ENCODE data around the gene TNFSF18.

The TNFSF18 gene

GRCh38 chr1:173038875-173039554 is 11.7 kb downstream of the TNFSF18 start:
- DNase-seq (ENCODE audit: low read depth): no peak

- DNase-seq (ENCODE audit: low read depth): no peak
Measured at GRCh38 chr1:173024543-173024942, 26.2 kb downstream of the TNFSF18 start.

- DNase-seq (ENCODE audit: low read depth): no peak
Measured at GRCh38 chr1:173023343-173023742, 27.4 kb downstream of the TNFSF18 start.

GRCh38 chr1:173020138-173020750 is 30.5 kb downstream of the TNFSF18 start:
- no peak for DNase-seq (ENCODE audit: low read depth)

GRCh38 chr1:173017792-173018191 is 32.9 kb downstream of the TNFSF18 start:
- DNase-seq (ENCODE audit: low read depth): no peak

- no peak for DNase-seq (ENCODE audit: low read depth)
Measured at GRCh38 chr1:173016419-173016818, 34.3 kb downstream of the TNFSF18 start.

GRCh38 chr1:173015629-173016028 is 35.1 kb downstream of the TNFSF18 start:
- DNase-seq (ENCODE audit: low read depth): no peak

GRCh38 chr1:173014160-173014559 is 36.6 kb downstream of the TNFSF18 start:
- no peak for DNase-seq (ENCODE audit: low read depth)

- no peak for DNase-seq (ENCODE audit: low read depth)
Measured at GRCh38 chr1:173012126-173012525, 38.6 kb downstream of the TNFSF18 start.

- DNase-seq (ENCODE audit: low read depth): no peak
Measured at GRCh38 chr1:173009597-173009996, 41.1 kb downstream of the TNFSF18 start.

- DNase-seq (ENCODE audit: low read depth): no peak
Measured at GRCh38 chr1:173005196-173005864, 45.4 kb downstream of the TNFSF18 start.

- DNase-seq (ENCODE audit: low read depth): no peak
Measured at GRCh38 chr1:173002891-173003838, 47.6 kb downstream of the TNFSF18 start.

GRCh38 chr1:172999349-172999748 is 51.4 kb downstream of the TNFSF18 start:
- no peak for DNase-seq (ENCODE audit: low read depth)

- DNase-seq (ENCODE audit: low read depth): no peak
Measured at GRCh38 chr1:172997941-172998361, 52.8 kb downstream of the TNFSF18 start.

GRCh38 chr1:172993640-172994039 is 57.1 kb downstream of the TNFSF18 start:
- no peak for DNase-seq (ENCODE audit: low read depth)

- DNase-seq (ENCODE audit: low read depth): no peak
Measured at GRCh38 chr1:172991674-172992400, 58.9 kb downstream of the TNFSF18 start.

GRCh38 chr1:172990598-172991215 is 60.0 kb downstream of the TNFSF18 start:
- DNase-seq (ENCODE audit: low read depth): no peak
